HG02938 (cell line): Measurements from ENCODE around the gene ACCSL.
A peak's percentile ranks its signal among the peaks of the same experiment; 100 is the strongest.

Source experiments
- ATAC-seq: cut with Tn5 transposase; IDR thresholded peaks from one replicate; pipeline ENCODE4 v1.9.1; 2021; ENCODE audit warnings: mild to moderate bottlenecking, moderate library complexity; ENCODE audit not compliant: unreplicated experiment

The ACCSL gene

DNA sequence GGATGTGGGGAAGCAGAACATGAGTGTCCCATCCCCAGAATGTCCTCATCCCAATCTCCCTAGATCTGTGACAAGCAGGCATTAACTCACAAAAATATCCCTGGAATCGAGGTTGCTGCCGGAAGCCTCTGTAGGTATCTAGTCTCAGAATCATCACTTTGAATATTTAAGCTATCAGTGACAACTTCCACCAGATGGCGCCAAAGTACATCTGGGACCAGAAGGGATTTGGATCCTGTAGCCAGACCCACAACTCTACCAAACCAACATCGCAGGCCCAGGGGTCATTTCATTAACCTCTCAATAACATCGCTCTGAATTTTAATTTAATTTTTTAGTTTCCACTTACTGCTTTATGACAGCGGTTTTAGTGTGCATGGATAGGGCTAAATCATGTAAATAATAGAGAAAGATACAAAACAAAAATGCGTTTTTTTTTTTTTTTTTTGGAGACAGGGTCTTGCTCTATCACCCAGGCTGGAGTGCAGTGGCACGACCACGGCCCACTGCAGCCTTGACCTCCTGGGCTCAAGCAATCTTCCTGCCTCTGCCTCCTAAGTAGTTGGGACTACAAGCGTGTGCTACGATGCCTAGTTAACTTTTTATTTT is 46.6 kb downstream of the ACCSL start:
- ATAC-seq = no peak

DNA sequence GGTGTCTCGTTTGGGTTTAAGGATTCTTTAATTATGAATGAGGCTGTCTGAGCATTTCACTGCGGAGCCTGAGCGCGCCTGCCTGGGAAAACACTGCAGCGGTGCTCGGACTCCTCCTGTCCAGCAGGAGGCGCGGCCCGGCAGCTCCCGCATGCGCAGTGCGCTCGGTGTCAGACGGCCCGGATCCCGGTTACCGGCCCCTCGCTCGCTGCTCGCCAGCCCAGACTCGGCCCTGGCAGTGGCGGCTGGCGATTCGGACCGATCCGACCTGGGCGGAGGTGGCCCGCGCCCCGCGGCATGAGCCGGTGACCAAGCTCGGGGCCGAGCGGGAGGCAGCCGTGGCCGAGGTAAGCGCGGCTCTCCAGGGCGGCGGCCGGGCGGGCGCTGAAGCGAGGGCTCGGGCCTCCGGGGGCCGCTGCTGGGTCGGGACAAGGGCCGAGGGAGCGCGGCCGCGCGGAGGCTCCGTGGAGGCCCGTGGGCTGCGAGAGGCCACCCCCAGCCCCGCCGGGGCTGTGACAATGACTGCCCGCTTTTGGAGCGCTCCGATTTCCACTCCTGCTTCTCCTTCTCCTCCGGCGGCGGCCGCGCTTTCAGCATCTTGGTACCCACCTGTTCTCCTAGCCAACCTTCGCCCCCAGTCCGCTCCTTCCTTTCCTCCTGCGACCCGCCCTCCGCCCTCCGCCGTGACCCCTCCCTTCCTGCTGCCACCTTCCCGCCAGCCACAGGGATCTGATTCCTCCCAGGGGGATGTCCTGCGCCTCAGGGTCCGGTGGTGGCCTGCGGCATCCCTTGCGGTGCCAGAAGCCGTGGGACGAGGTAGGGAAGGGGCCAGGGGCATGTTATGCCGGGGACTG is 48.0 kb downstream of the ACCSL start, which contains the start of gene EXT2:
TSS of gene EXT2 (plus strand) at position 173 of the 854 bp plus-strand sequence. CDS start 12,035 bp downstream, outside the sequence.
- ATAC-seq = peak; percentile 90

DNA sequence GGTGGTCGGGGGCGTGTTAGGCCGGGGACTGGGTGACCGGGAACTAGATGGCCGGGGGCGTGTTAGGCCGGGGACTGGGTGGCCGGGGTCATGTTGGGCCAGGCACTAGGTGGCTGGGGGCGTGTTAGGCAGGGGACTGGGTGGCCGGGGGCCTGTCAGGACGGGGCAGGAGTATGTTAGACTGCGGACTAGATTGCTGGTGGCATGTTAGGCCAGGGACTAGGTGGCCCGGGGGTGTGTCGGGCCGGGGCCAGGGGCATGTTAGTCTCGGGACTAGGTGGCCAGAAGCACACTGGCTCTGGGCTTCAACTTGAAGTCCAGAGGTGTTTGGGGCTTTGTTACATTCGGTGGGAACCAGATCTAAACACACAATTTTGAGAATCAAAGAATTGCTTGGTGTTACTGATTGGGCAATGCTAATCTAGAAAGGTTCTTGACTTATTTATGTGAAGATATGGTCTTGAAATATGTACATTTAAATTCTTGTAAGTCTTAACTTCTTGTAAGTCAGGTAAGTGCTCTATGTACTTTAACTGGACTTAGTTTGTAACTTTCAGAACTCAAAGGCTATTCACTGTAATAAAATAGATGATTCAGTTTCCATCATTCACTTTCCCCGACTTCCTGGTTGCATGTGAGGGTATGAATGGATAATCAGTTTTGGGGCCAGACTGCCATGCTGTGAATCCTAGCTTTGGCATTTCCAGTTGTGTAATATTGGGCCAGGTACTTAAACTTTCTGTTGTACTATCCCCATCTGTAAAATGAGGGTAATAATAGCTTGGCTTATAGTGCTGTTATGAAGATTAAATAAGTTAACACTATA is 48.8 kb downstream of the ACCSL start:
- ATAC-seq = no peak

DNA sequence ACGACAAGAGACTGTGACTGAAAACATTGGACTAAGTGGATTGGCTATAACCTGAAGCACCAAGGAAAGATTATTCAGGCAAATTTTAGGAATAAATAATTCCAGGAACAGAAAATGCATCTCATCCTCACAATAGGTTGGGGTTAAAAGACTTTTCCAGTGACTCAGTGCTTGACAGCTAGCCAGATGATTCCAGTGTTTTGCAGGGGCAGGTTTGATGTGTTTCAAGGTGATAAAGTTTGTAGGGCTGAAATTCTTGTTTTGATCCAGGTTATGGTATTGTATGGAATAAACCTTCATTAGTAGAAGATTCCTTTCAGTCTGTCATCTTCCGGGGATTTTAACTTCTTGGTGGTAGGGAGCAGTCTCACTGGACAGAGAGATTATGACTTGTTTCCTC is 50.0 kb downstream of the ACCSL start:
- no peak for ATAC-seq

DNA sequence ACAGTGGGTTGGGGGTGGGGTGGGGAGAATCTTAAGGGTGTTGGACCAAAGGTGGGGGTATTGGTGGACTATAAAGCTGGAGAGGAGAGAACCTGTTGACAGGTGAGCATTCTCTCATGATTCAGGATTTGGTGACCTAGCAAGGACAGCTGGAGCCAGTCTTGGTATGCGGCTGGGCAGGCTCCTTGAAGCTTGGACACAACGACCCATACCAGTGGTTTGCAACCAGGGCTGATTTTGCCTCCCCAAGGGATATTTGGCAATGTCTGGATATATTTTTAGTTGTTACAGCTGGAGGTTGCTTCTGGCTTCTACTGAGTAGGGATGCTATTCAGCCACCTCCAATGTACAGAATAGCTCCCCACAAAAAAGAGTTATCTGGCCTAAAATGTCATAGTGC is 53.3 kb downstream of the ACCSL start:
- ATAC-seq = no peak

DNA sequence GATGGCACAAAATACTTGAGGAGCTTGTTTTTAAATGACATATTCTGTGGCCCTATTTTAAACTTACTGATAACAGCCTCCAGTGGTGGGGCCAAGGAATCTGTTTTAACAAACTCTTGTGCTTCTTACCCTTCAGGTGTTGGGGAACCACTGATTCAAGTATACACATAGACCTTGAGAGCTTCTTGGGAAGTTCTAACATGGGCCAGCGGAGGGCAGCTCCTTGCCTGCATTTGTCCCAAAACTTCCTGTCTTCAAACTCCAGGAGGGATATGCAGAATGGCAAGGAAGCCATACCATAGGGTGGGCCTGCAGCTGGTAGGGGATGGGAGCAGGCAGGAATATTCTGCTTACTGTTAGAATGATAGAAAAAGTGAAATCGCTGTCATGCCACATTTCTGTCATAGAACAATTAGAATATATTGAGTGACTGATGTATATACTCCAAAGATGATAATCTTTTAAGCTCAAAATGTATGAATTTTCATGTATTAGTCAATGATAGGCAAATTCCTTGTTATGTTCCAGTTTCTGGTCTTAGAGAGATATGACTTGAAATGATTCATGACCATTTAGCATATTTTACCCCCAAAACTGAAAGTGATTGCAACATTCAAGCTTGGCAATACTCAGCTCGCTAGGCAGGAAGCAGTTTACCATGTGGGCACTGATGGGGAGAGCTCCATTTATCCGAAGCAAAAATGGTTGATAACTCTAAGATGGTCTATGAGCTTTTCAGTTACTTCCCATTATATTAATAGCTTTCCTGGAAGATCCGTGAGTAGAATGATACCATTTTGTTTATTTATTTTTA is 56.9 kb downstream of the ACCSL start:
- no peak for ATAC-seq

DNA sequence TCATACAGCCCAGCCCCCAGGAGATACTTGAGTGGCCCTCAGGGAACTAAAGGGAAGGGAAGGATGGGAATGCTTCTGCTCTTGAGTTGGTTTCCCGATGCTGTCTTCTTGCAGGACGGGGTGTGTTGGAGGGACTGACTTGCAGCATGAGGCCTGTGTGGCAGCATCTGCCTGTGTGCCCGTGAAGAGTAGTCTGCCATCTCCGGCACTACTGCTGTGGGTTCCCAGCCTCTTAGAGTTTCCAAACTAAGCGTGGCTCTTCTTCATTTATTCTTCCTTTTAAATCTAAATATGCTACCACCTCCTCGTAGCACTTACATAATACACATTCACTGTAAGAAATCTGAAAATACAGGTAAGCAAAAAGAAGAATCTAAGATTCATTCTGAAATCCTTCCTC is 60.5 kb downstream of the ACCSL start:
- ATAC-seq = no peak
